Hematopoietic multipotent progenitor cell treated with erythropoietin and hydrocortisone succinate and interleukin-3 and kit ligand, for 17 days (in vitro differentiated cells): Measurements from ENCODE around the gene HJV.

Source experiments
- DNase-seq: peaks from one replicate; pipeline ENCODE4 v3.0.0-alpha.2; 2015; ENCODE audit warnings: low spot score

HJV gene

DNA sequence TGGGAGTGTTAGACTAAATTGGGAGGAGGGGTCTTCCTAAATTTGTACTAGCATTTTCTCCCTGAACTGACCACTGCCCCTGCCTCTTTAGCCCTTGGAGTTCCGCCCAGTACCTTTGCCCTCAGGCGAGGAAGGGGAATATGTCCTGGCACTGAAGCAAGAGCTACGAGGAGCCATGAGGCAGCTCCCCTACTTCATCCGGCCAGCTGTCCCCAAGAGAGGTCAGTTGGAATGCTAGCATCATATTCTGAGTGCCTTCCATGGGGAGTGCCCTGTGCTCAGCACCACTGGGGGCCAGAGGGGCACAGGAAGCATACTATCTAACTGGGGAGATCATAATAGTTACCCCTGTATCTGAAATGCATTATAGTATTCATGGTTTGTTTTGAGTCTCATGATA is 46.3 kb downstream of the HJV start:
- no peak for DNase-seq

DNA sequence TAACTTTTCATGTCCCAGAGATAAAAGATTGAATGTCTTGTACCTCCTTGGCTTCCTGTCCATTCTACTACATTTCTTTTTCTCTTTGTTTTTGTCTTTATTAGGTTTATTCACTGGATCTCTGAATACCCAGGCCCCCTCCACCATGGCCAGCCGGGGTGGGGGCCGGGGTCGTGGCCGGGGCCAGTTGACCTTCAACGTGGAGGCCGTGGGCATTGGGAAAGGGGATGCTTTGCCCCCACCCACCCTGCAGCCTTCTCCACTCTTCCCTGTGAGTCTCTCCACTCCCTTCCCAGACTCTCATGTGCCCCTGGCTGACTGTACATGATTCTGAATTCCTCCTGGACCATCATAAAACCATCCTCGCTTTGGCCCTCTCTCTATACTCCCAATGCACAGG is 46.8 kb downstream of the HJV start:
- no peak for DNase-seq

DNA sequence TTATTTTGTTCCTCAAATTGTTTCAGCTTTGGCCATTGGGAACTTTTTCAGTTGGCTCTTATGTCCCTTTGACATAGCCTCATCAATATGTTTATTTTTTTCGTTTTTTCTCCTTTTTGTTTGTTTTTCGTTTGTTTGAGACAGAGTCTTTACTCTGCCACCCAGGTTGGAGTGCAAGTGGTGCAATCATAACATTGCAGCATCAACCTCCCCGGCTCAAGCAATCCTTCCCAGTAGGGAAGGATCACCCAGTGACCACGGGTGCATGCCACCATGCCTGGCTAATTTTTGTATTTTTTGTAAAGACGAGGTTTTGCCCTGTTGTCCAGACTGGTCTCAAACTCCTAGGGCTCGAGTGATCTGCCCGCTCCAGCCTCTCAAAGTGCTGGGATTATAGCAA is 49.0 kb downstream of the HJV start:
- no peak for DNase-seq
